GM12878 (cell line): ENCODE measurements around the gene TAMALIN. TPM values are rescaled to one million over a fixed set of nuclear protein-coding genes. Genes with fewer than 3 reads are reported as not detected.

Experiments
- BACH1 ChIP-seq: fragments of 450-650 bp; IDR thresholded peaks from 2 replicates; pipeline ENCODE4 v1.6.1; 2017; ENCODE audit warnings: mild to moderate bottlenecking, borderline replicate concordance
- DPF2 ChIP-seq: fragments of 450-650 bp; IDR thresholded peaks from 2 replicates; pipeline ENCODE4 v1.6.1; 2017; ENCODE audit warnings: mild to moderate bottlenecking
- GATAD2B ChIP-seq: fragments of 450-650 bp; conservative IDR thresholded peaks from 2 replicates; pipeline ENCODE4 v1.6.1; 2017; ENCODE audit warnings: low read depth, mild to moderate bottlenecking, moderate library complexity
- POLR2AphosphoS2 ChIP-seq: IDR thresholded peaks from 2 replicates; pipeline ENCODE4 v1.6.1; 2011; ENCODE audit warnings: low read depth, mild to moderate bottlenecking, low read length, improper control_type of control experiment, moderate library complexity
- ZBTB11 ChIP-seq: fragments of 450-650 bp; formaldehyde crosslinking; IDR thresholded peaks from 2 replicates; pipeline ENCODE4 v1.5.0; 2022; ENCODE audit warnings: mild to moderate bottlenecking, missing genetic modification characterization
- polyA plus RNA-seq, 11 experiments: library from polyadenylated mRNA; depleted of rRNA in 4 of 11; unstranded in 6 of 11; stranded (reverse) in 5 of 11; fragments of >200 nt; fragmentation: Nextera tagmentation in 4 of 11; fragmentation: Illumina TruSeq in 1 of 11; extraction: Ambion mirVana in 4 of 11; extraction: Trizol in 1 of 11; gene quantifications; 1 replicate in 1 of 11; 2 replicates in 10 of 11; pipeline versions ENCODE4 v1.2.1 to v1.2.3, GENCODE V29; 2011 to 2016; ENCODE audit warnings: inconsistent platforms in 2 of 11, missing spikeins in 2 of 11, low read depth in 1 of 11
- total RNA-seq, 4 experiments: library from RNA; depleted of rRNA in 3 of 4; stranded (reverse); fragments of >200 nt in 3 of 4; fragmentation: Illumina TruSeq in 1 of 4; extraction: Trizol in 1 of 4; gene quantifications; 2 replicates each; pipeline versions ENCODE4 v1.2.1 to v1.2.3, GENCODE V29; 2013 to 2021
- TF ChIP-seq, protein P1 (sequence below): IDR thresholded peaks from 2 replicates; pipeline ENCODE4 v1.6.1; 2012; ENCODE audit warnings: low read depth, low read length, improper control_type of control experiment
- TF ChIP-seq, protein P2 (sequence below): IDR thresholded peaks from 2 replicates; pipeline ENCODE4 v1.6.1; 2011; ENCODE audit warnings: borderline replicate concordance, low read depth, mild to moderate bottlenecking, moderate library complexity, mixed read lengths, low read length; ENCODE audit not compliant: insufficient read depth; ENCODE audit errors: extremely low read length

TAMALIN gene
- total and polyA plus RNA-seq, 10 of the 15 experiments (the other 5 are each of a cell fraction or from before 2014, with no cell fraction given): 0.09 to 0.58 (median 0.19) TPM; not detected in 4

- TF ChIP-seq, protein P1, sequence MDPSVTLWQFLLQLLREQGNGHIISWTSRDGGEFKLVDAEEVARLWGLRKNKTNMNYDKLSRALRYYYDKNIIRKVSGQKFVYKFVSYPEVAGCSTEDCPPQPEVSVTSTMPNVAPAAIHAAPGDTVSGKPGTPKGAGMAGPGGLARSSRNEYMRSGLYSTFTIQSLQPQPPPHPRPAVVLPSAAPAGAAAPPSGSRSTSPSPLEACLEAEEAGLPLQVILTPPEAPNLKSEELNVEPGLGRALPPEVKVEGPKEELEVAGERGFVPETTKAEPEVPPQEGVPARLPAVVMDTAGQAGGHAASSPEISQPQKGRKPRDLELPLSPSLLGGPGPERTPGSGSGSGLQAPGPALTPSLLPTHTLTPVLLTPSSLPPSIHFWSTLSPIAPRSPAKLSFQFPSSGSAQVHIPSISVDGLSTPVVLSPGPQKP: peak; percentile 99
- TF ChIP-seq BACH1 (0 out of 2 replicates have a peak, but pooled peaks have one; percentile 39), ZBTB11 (CRISPR knock-in tag) (no peak), GATAD2B (peak; percentile 74), DPF2 (peak; percentile 92), POLR2AphosphoS2 (peak; percentile 87; the same call in 1 of the 2 replicates)
- TF ChIP-seq, protein P2, sequence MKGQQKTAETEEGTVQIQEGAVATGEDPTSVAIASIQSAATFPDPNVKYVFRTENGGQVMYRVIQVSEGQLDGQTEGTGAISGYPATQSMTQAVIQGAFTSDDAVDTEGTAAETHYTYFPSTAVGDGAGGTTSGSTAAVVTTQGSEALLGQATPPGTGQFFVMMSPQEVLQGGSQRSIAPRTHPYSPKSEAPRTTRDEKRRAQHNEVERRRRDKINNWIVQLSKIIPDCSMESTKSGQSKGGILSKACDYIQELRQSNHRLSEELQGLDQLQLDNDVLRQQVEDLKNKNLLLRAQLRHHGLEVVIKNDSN: no peak
Measured at GRCh38 chr12:52050758-52051541, 44.2 kb downstream of the TAMALIN start, which contains the start of gene NR4A1 (continued).
